HG03565 (cell line): ENCODE data around the gene GPR39.

Experiments used
- ATAC-seq: cut with Tn5 transposase; IDR thresholded peaks from one replicate; pipeline ENCODE4 v1.9.1; 2021; ENCODE audit warnings: mild to moderate bottlenecking, moderate library complexity; ENCODE audit not compliant: unreplicated experiment

GPR39 gene

GRCh38 chr2:132668189-132668823 lies 251.7 kb downstream of the GPR39 start:
- ATAC-seq, result no peak

- no peak for ATAC-seq
These were observed 252.6 kb downstream of the GPR39 start for GRCh38 chr2:132668987-132669907.

- no peak for ATAC-seq
These were observed 253.4 kb downstream of the GPR39 start, which contains the start of gene LYPD1 for GRCh38 chr2:132669908-132670495. Gene LYPD1 (minus strand): TSS chr2:132670205. CDS start chr2:132669932, 273 bp downstream.

GRCh38 chr2:132670496-132671150 lies 254.0 kb downstream of the GPR39 start:
- ATAC-seq, result no peak

GRCh38 chr2:132671151-132671835 lies 254.7 kb downstream of the GPR39 start:
- no peak for ATAC-seq

- no peak for ATAC-seq
These were observed 260.4 kb downstream of the GPR39 start for GRCh38 chr2:132676999-132677398.

GRCh38 chr2:132677661-132678060 lies 261.1 kb downstream of the GPR39 start:
- no peak for ATAC-seq

GRCh38 chr2:132678483-132678882 lies 261.9 kb downstream of the GPR39 start:
- ATAC-seq, result no peak

GRCh38 chr2:132680544-132680943 lies 263.9 kb downstream of the GPR39 start:
- no peak for ATAC-seq

- ATAC-seq, result no peak
These were observed 265.2 kb downstream of the GPR39 start for GRCh38 chr2:132681766-132682165.

GRCh38 chr2:132690664-132691303 lies 274.2 kb downstream of the GPR39 start:
- ATAC-seq, result no peak

- ATAC-seq, result no peak
These were observed 275.0 kb downstream of the GPR39 start for GRCh38 chr2:132691556-132691955.

GRCh38 chr2:132692816-132693215 lies 276.2 kb downstream of the GPR39 start:
- ATAC-seq, result no peak
